GM18517 (cell line): Measurements from ENCODE around the gene OR3A2.
"Not testable (repeated sequence)": the region's sequence is repeated elsewhere in the genome, so short reads cannot be mapped to it uniquely, and the experiment has no call there.

Experiments
- ATAC-seq: cut with Tn5 transposase; IDR thresholded peaks from one replicate; pipeline ENCODE4 v1.9.1; 2021; ENCODE audit warnings: mild to moderate bottlenecking, moderate library complexity; ENCODE audit not compliant: unreplicated experiment

The OR3A2 gene

DNA sequence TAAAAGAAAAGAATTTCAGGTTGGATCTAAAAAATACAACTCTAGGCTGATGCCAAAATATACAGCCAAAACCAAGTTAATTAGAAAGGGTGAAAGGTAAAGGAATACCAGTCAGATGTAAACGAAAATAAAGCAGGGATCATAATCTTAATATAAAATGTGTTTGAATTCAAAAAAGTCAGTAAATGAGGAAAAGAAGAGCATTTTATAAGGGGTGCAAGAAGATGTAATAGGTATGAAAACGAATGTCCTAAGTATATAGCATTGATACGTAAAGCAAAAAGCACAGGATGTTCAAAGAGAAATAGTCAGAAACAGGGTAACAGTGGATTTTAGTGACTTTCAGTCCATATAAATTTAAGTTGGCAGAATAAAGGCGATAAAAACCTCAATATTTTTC lies 90.5 kb downstream of the OR3A2 start:
- ATAC-seq: no peak

DNA sequence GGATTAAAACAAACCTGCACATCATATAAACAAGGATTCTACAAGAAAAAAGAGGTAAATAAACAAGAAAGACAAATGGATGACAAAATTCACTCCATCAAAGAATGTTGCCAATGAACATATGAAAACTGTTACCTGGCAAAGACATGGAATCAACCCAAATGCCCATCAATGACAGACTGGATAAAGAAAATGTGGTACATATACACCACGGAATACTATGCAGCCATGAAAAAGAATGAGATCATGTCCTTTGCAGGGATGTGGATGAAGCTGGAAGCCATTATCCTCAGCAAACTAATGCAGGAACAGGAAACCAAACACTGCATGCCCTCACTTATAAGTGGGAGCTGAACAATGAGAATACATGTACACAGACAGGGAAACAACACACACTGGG lies 92.6 kb downstream of the OR3A2 start:
- not testable (repeated sequence) for ATAC-seq

DNA sequence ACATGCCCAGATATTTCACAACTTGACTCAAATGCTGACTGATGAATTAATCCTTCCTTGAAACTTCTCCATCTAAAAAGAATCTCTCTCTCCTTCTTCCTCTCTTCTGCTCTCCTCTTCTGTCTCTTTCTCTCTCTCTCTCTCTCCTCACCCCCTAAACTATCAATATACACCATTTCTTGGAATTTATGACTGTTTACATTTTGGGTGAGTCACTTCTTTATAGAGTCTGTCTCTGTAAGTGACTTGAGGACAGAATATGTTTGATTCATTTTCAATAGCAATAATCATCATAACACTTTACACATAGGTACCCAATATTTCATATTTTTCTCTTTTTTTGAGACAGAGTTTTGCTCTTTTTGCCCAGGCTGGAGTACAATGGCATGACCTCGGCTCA lies 103.2 kb downstream of the OR3A2 start:
- no peak for ATAC-seq

DNA sequence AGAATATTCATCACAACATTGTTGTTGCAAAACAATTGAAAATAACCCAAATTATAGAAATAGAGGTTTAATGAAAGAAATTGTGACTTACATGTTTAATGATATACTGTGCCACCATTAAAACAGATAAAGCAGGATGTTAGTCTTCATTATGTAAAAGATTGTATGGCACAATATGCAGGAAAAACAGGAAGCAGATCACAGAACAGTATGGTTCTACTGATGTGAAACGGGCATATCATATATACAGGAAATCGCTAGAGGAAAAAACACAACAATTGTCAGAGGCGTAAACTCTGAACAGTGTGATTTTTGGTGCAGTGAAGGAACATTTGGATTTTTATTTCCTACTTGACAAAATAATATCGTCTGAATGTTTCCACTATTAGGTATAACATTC lies 110.0 kb downstream of the OR3A2 start:
- ATAC-seq: no peak

DNA sequence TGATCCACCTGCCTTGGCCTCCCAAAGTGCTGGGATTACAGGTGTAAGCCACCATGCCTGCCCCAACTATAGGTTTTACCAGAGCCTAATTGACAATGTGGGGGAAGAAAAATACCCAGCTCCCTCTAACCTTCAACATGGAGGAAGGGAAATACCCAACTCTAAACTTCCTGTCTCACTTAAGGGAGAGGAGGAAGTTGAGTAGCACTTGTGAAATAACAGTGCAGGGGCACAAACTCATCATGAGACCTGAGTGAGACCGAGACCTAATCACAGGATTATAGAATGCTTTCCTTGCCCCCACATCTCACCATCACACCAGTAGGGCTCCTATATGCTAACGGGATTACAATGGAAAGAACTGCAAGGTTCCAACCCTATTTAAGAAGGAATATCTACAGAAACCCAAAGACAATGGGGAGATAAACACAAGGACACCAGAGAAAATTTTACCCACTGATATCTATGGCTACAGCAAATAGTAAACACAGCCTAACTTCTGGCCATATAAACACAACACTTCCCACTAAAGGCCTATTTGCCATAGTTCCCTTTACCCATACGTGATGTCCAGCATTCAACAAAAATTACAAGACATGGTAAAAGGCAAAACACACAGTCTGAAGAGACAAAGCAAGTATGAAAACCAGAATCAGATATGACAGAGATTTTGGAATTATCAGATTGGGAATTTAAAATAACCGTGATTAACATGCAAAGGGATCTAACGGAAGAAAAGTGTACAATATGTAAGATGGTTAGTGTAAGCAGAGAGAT lies 114.8 kb downstream of the OR3A2 start:
- ATAC-seq: no peak

DNA sequence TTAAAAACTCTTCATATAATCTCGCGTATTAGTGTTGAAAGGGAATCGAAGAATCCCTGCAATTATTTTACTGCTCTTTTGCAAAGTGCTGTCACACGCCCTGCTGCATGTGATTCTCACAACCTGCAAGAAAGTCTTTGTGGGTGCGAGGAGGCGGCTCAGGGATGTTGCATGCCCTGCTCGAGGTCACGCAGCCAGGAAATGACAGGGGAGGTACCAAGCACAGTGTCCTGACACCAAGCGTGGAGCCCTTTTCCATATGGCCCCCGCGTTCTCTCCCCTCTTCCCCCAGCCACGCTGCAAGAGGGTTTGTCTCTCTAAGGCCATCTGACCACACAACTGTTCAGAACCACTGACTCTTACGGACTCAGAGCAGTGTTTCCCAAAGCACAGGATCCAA lies 125.5 kb downstream of the OR3A2 start:
- no peak for ATAC-seq

DNA sequence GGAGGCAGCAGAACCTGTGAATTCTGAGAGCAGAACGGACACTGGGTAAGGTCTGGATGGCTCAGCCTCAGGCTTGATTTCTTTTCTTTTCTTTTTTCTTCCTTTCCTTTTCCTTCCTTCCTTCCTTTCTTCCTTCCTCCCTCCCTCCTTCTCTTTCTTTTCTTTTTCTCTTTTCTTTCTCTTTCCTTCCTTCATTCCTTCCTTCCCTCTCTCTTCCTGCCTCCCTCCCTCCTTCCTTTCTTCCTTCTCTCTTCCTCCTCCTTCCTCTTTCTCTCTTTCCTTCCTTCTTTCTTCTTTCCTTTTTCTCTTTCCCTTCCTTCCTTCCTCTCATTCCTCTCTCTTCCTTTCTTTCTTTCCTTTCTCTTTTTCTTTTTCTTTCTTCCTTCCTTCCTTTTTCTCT lies 125.9 kb downstream of the OR3A2 start:
- ATAC-seq: no peak

DNA sequence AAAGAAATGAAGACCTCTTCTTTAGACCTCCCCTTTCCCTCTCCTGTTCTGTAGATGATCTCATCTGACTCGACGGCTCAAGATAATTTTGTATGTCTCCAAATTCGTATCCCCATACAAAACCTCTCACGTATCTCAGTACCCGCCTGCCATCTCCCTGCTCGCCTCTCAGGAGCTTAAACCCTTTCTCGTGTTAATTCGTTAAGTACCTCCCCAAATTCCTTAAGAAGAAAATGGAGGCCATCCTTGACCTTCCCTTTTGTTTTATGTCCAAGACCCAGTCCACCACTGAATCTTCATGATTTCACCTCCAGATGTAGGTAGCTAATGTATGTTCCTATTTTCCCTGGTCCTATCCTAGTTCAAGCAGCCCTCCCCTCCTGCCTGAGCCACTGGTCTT lies 129.5 kb downstream of the OR3A2 start:
- ATAC-seq: no peak

DNA sequence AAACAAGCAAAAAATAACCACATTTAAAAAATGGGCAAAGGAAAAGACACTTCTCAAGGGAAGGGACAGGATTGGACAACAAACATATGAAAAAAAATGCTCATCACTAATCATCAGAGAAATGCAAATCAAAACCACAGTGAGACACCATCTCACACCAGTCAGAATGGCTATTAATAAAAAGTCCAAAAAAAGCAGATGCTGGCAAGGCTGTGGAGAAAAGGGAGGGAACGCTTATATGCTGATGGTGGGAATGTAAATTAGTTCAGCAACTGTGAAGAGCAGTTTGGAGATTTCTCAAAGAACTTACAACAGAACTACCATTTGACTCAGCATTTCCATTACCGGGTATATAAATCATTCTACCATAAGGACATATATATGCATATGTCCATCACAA lies 137.1 kb downstream of the OR3A2 start:
- not testable (repeated sequence) for ATAC-seq

DNA sequence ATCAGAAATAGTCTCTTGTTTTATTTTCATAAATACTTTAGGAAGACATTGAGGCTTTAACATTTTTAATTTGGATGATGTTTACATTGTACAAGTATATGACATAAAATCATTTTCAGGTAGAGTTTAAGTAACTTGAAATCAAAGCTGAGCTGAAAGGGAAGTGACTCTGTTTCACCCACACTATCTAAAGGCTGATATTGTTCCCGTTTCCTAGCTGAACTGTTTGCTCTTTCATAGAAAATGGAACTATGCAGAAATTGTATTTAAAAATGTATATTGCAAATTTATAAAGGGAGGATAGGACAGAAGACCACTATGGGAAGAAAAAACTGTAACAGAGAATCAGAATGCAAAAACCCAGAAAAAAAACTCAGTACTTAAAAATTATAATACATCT lies 141.3 kb downstream of the OR3A2 start:
- ATAC-seq: not testable (repeated sequence)

DNA sequence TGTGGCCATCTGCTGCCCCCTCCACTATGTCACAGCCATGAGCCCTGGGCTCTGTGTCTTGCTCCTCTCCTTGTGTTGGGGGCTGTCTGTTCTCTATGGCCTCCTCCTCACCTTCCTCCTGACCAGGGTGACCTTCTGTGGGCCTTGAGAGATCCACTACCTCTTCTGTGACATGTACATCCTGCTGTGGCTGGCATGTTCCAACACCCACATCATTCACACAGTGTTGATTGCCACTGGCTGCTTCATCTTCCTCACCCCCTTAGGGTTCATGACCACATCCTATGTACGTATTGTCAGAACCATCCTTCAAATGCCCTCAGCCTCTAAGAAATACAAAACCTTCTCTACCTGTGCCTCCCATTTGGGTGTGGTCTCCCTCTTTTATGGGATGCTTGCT lies 145.1 kb downstream of the OR3A2 start:
- not testable (repeated sequence) for ATAC-seq

DNA sequence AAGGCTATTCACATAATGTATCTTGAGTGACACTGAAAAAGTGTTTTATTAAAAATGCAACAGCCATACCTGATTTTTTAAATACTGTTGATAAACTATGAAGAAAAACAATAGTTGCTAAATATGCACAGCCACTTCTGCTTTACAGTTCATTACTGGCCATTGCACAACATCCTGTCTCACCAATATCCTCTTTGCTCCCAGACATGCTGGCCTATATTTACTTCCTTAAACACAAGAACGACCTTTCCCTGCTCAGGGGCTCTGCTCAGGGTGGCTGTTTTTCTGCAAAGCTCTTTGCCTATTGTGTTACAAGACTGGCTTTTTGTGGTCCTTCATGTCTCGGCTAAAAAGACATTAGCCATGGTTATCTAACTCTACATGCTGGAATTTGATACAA lies 147.4 kb downstream of the OR3A2 start:
- ATAC-seq: not testable (repeated sequence)

DNA sequence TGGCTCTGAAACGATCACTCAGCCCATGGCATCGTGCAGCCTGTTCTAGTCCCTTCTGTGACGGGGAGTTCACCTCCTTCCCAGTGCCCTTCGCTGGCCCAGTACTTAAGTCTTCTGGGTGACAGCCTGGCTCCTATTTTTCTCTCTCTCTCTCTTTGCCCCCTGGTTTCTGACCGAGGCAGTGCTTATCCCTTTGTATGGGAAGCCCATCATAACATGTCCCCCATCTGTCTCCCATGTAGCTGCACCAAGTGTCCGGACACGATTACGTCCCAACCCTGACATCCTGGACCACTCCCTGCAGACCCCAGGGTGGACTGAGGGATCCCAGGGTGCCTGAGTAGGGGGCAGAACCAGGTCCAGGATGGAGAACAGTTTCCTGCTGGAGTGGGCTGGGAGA lies 153.8 kb downstream of the OR3A2 start:
- not testable (repeated sequence) for ATAC-seq
